T-helper 2 cell treated with Interferon-gamma antibody and Interleukin-4, amounts not matched to agents 5 μg/mL and 100 μg/mL, for 36 hours (primary cell): ENCODE data around the gene NBPF4.
"Not testable (repeated sequence)": the region's sequence is repeated elsewhere in the genome, so short reads cannot be mapped to it uniquely, and the experiment has no call there.

Source experiments
- DNase-seq: peaks from one replicate; pipeline ENCODE4 v3.0.0; 2021; ENCODE audit warnings: low spot score
- H3K27ac Mint-ChIP-seq: one replicate; pipeline ENCODE4 v1.8.0; 2021; ENCODE audit warnings: mild to moderate bottlenecking, mixed read lengths
- H3K27me3 Mint-ChIP-seq: one replicate; pipeline ENCODE4 v1.8.0; 2021; ENCODE audit warnings: low read depth, mixed read lengths
- H3K36me3 Mint-ChIP-seq: one replicate; pipeline ENCODE4 v1.8.0; 2021; ENCODE audit warnings: low read depth, mixed read lengths
- H3K4me1 Mint-ChIP-seq: one replicate; pipeline ENCODE4 v1.8.0; 2021; ENCODE audit warnings: low read depth, mixed read lengths
- H3K4me3 Mint-ChIP-seq: one replicate; pipeline ENCODE4 v1.8.0; 2022; ENCODE audit warnings: mild to moderate bottlenecking, moderate library complexity, mixed read lengths
- H3K9me3 Mint-ChIP-seq: one replicate; pipeline ENCODE4 v1.8.0; 2021; ENCODE audit warnings: mixed read lengths

Gene NBPF4

GRCh38 chr1:108226855-108227254 lies 17.0 kb downstream of the NBPF4 start:
- not testable (repeated sequence) for H3K27ac Mint-ChIP-seq, H3K4me1 Mint-ChIP-seq, H3K4me3 Mint-ChIP-seq, H3K9me3 Mint-ChIP-seq, DNase-seq, H3K36me3 Mint-ChIP-seq, H3K27me3 Mint-ChIP-seq

GRCh38 chr1:108223226-108223625 lies 20.6 kb downstream of the NBPF4 start:
- H3K4me1 Mint-ChIP-seq, DNase-seq, H3K27me3 Mint-ChIP-seq, H3K4me3 Mint-ChIP-seq, H3K27ac Mint-ChIP-seq, H3K9me3 Mint-ChIP-seq, H3K36me3 Mint-ChIP-seq: not testable (repeated sequence)

- H3K4me1 Mint-ChIP-seq, H3K36me3 Mint-ChIP-seq, H3K4me3 Mint-ChIP-seq, H3K9me3 Mint-ChIP-seq, DNase-seq, H3K27ac Mint-ChIP-seq, H3K27me3 Mint-ChIP-seq: not testable (repeated sequence)
Observed at GRCh38 chr1:108217515-108218174, 26.2 kb downstream of the NBPF4 start.

GRCh38 chr1:108217007-108217406 lies 26.9 kb downstream of the NBPF4 start:
- peaks cover 12% of the 10 kb centered on the region for H3K27me3 Mint-ChIP-seq
- not testable (repeated sequence) for H3K4me1 Mint-ChIP-seq, H3K9me3 Mint-ChIP-seq, H3K4me3 Mint-ChIP-seq, H3K36me3 Mint-ChIP-seq, DNase-seq, H3K27ac Mint-ChIP-seq

- H3K9me3 Mint-ChIP-seq, H3K4me3 Mint-ChIP-seq, H3K36me3 Mint-ChIP-seq, H3K27ac Mint-ChIP-seq, DNase-seq, H3K4me1 Mint-ChIP-seq: not testable (repeated sequence)
- H3K27me3 Mint-ChIP-seq = peaks cover 18% of the 10 kb centered on the region
Observed at GRCh38 chr1:108216028-108216890, 27.6 kb downstream of the NBPF4 start.

- not testable (repeated sequence) for H3K27ac Mint-ChIP-seq, DNase-seq
- peaks cover 20% of the 10 kb centered on the region for H3K27me3 Mint-ChIP-seq
Observed at GRCh38 chr1:108214641-108215465, 29.0 kb downstream of the NBPF4 start.

GRCh38 chr1:108211014-108211413 lies 32.9 kb downstream of the NBPF4 start:
- DNase-seq = no peak
- Mint-ChIP-seq H3K27ac (no peak overlapping the region), H3K36me3 (no peaks in the 10 kb centered on the region), H3K4me1 (peaks cover 13% of the 10 kb centered on the region), H3K4me3 (no peak overlapping the region), H3K9me3 (no peaks in the 10 kb centered on the region), H3K27me3 (peaks cover 48% of the 10 kb centered on the region)

More at GRCh38 chr1:108214641-108215465, 29.0 kb downstream of the NBPF4 start:
- not testable (repeated sequence) for H3K4me3 Mint-ChIP-seq, H3K9me3 Mint-ChIP-seq, H3K36me3 Mint-ChIP-seq
- peaks cover 12% of the 10 kb centered on the region for H3K4me1 Mint-ChIP-seq

GRCh38 chr1:108209456-108210108 lies 34.3 kb downstream of the NBPF4 start:
- H3K4me1 Mint-ChIP-seq = peaks cover 13% of the 10 kb centered on the region
- H3K27ac Mint-ChIP-seq = no peak overlapping the region
- DNase-seq = no peak
- peaks cover 57% of the 10 kb centered on the region for H3K27me3 Mint-ChIP-seq
- H3K4me3 Mint-ChIP-seq = no peak overlapping the region
- H3K36me3 Mint-ChIP-seq = peaks cover 1% of the 10 kb centered on the region
- peaks cover 6% of the 10 kb centered on the region for H3K9me3 Mint-ChIP-seq

- Mint-ChIP-seq H3K36me3 (peaks cover 4% of the 10 kb centered on the region), H3K4me1 (peaks cover 17% of the 10 kb centered on the region), H3K9me3 (peaks cover 11% of the 10 kb centered on the region), H3K27ac (no peak overlapping the region), H3K4me3 (no peak overlapping the region), H3K27me3 (peaks cover 59% of the 10 kb centered on the region)
- DNase-seq = no peak
Observed at GRCh38 chr1:108208724-108209446, 35.0 kb downstream of the NBPF4 start.

- H3K4me3 Mint-ChIP-seq = not testable (repeated sequence)
- H3K4me1 Mint-ChIP-seq = peaks cover 19% of the 10 kb centered on the region
Observed at GRCh38 chr1:108203582-108203981, 40.3 kb downstream of the NBPF4 start.

GRCh38 chr1:108201687-108202086 lies 42.2 kb downstream of the NBPF4 start:
- no peak overlapping the region for H3K27ac Mint-ChIP-seq
- peaks cover 33% of the 10 kb centered on the region for H3K4me1 Mint-ChIP-seq

More at GRCh38 chr1:108203582-108203981, 40.3 kb downstream of the NBPF4 start:
- Mint-ChIP-seq H3K9me3 (peaks cover 12% of the 10 kb centered on the region), H3K36me3 (peaks cover 13% of the 10 kb centered on the region), H3K27me3 (peaks cover 35% of the 10 kb centered on the region)
- H3K27ac Mint-ChIP-seq, DNase-seq: not testable (repeated sequence)

GRCh38 chr1:108200687-108201051 lies 43.2 kb downstream of the NBPF4 start:
- peaks cover 33% of the 10 kb centered on the region for H3K36me3 Mint-ChIP-seq
- peak overlapping the region; percentile 88 for H3K4me3 Mint-ChIP-seq

More at GRCh38 chr1:108201687-108202086, 42.2 kb downstream of the NBPF4 start:
- peaks cover 18% of the 10 kb centered on the region for H3K27me3 Mint-ChIP-seq
- H3K36me3 Mint-ChIP-seq = peaks cover 27% of the 10 kb centered on the region
- no peak overlapping the region for H3K4me3 Mint-ChIP-seq
- H3K9me3 Mint-ChIP-seq = peaks cover 12% of the 10 kb centered on the region
- no peak for DNase-seq

More at GRCh38 chr1:108200687-108201051, 43.2 kb downstream of the NBPF4 start:
- peak overlapping the region; percentile 75 for H3K27ac Mint-ChIP-seq
- H3K9me3 Mint-ChIP-seq = peaks cover 12% of the 10 kb centered on the region
- peak; percentile 40 for DNase-seq
- H3K4me1 Mint-ChIP-seq = peaks cover 35% of the 10 kb centered on the region
- H3K27me3 Mint-ChIP-seq = peaks cover 10% of the 10 kb centered on the region
